GM12872 (cell line): ENCODE data around the gene FADS3.

Experiments
- TF ChIP-seq, protein P1 (sequence below): IDR thresholded peaks from 3 replicates; pipeline ENCODE4 v1.5.1; 2011; ENCODE audit warnings: low read depth, mild to moderate bottlenecking, low read length, moderate library complexity; ENCODE audit not compliant: insufficient read depth

FADS3 gene

DNA sequence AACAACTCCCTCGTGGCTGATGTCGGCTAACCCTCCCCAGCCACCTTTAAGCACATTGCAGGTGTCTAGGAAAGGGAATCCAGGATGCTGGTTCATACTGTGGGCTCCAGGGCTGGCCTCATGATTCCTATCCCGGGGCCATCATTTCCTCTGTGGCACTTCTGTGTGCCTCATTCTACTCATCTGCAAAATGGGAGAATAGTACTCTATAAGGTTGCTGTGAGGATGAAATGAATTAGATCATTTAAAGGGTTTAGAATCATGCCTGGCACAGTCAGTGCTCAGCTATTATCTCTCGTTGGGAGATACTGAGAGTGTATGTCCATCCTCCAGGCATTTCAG, 4.3 kb upstream of the FADS3 start:
- TF ChIP-seq, protein P1, sequence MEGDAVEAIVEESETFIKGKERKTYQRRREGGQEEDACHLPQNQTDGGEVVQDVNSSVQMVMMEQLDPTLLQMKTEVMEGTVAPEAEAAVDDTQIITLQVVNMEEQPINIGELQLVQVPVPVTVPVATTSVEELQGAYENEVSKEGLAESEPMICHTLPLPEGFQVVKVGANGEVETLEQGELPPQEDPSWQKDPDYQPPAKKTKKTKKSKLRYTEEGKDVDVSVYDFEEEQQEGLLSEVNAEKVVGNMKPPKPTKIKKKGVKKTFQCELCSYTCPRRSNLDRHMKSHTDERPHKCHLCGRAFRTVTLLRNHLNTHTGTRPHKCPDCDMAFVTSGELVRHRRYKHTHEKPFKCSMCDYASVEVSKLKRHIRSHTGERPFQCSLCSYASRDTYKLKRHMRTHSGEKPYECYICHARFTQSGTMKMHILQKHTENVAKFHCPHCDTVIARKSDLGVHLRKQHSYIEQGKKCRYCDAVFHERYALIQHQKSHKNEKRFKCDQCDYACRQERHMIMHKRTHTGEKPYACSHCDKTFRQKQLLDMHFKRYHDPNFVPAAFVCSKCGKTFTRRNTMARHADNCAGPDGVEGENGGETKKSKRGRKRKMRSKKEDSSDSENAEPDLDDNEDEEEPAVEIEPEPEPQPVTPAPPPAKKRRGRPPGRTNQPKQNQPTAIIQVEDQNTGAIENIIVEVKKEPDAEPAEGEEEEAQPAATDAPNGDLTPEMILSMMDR, result no peak

DNA sequence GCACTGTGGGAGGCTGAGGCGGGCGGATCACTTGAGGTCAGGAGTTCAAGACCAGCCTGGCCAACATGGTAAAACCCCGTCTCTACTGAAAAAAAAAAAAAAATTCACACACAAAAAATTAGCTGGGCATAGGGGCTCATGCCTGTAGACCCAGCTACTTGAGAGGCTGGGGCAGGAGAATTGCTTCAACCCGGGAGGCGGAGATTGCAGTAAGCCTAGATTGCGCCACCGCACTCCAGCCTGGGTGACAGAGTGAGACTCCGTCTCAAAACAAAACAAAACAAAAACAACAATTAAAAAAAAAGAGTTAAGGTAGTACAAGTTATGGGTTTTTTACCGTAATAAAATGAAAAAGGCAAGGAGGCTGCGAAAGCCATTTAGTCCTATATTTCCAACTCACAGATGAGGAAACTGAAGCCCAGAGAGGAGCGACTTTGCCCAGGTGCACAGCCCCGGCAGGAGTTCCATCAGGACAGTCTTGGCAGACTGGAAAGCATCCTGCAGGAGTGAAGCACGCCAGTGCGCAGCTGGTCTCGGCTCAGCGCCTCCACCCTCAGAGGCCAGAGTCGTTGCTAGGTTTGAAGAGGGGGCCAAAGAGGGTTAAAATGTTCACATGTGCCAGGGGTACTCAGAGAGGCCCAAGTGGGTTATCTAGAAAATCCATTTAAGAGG, 3.8 kb upstream of the FADS3 start:
- TF ChIP-seq, protein P1, result no peak

DNA sequence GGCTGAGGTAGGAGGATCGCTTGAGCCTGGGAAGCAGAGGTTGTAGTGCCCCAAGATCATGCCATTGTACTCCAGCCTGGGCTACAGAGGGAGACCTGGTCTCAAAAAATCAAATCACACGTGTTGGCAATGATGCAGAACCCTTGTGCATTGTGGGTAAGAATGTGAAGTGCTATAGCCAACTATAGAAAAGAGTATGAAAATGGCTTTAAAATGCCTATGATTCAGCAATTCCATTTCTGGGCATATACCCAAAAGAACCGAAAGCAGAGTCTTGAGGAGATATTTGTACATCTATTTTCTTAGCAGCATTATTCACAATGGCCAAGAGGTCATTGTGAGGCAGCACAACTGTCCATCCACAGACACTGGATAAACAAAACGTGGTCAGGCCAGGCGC, 2.6 kb upstream of the FADS3 start:
- TF ChIP-seq, protein P1, result no peak

DNA sequence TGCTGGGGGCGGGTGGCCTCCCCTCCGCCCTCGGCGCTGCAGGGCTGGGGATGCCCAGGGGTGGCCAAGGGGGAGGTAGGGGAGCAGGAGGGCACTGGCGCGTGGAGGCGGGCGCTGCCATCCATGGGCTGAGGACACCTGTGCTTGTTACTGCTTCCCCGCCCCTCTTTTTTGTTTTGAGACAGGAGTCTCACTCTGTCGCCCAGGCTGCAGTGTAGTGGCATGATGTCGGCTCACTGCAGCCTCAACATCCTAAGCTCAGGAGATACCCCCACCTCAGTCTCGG, 683 bp upstream of the FADS3 start:
- TF ChIP-seq, protein P1, result peak; percentile 29; the same call in 2 of the 3 replicates

DNA sequence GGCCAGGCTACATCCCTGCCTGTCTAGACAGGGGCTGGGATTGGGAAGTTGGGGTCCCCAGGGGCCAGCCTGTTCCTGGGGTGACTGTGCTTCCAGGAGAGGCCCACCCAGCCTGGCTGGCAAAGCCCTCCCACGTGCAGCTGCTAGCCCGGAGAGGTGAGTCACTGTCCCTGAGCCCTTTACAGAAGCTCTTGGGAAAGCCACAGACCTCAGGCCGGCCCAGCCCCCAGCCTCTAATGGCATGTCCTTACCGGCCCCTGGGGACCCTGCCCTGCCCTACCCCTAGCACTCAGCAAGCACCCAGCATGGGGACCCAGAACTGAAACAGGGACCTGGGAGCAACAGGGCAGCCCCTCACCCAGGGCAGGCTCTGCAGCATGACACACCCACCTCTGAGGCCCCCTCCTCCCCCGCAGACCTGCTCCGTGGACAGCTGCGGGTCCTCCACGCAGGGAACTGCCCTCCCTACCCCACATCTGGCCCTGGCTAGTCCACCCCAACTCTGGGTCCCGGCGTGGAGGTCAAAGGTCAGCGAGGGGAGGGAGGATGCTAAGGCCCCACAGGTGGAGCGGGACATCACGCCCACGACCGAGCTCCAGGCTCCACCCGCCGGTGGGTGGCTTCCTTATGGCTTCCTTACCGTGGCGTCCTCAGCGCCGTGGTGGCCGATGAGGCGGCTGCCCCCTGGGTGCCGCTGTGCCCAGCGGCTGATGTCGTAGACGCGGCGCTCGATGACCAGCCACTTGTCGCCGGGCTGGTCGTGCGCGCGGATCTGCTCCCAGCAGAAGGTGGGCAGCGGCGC, 615 bp downstream of the FADS3 start:
- TF ChIP-seq, protein P1, result no peak

DNA sequence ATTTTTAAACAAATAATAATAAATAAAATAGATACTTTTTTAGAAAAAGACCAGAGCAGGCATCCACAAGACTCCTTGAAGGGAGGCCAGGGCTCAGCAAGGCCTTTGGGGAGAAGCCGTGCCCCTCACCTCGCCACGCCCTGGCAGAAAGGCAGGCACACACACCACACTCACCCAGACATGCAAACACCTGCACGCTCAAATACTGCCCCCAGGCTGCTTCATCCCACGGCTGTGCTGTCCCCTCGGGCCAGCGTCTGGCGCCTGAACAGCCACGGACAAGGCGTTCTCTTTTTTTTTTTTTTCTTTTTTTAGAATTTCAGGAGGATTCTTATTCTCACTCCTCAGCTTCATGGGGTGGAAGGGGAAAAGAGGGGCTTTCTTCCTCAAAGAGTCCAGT, 1.5 kb downstream of the FADS3 start:
- TF ChIP-seq, protein P1, result no peak

DNA sequence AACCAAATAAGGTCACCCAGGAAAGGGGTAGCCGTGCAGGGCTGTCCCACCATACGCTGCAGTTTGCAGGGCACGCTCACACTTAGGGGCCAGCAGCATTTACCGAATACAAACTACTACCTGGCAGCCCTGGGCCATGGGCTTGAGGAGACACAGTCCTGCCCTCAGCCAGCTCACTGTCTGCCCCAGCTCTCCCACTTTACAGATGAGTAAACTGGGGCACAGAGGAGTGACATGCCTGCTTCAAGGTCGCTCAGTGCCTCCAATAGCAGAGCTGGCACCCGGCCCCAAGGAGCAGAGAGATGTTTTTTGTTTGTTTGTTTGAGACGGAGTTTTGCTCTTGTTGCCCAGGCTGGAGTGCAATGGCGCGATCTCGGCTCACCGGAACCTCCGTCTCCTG, 2.8 kb downstream of the FADS3 start:
- TF ChIP-seq, protein P1, result no peak
